ENCODE results near the gene FSCN2.

GRCh38 chr17:81540676-81541027 lies 12.5 kb downstream of the FSCN2 start:
- no peak for TF ChIP-seq CTCF (conservative IDR thresholded peaks at IDR 0.05; ENCODE audit: low read depth, low read length)
- TF ChIP-seq MAFK (IDR thresholded peaks at IDR 0.05; ENCODE audit: low read depth, low read length) = no peak
- TF ChIP-seq SMC3 (IDR thresholded peaks at IDR 0.05; ENCODE audit: low read depth, low read length) = no peak
- TF ChIP-seq CEBPB (IDR thresholded peaks at IDR 0.05; ENCODE audit: low read depth, low read length) = no peak
- no peak for TF ChIP-seq ELK1 (IDR thresholded peaks at IDR 0.05; ENCODE audit: borderline replicate concordance, low read depth, low read length)
- TF ChIP-seq RCOR1 (IDR thresholded peaks at IDR 0.05; ENCODE audit: insufficient replicate concordance, low read length) = no peak
- TF ChIP-seq POLR2A (IDR thresholded peaks at IDR 0.05; ENCODE audit: low read depth, low read length) = no peak
- no peak for TF ChIP-seq RAD21 (IDR thresholded peaks at IDR 0.05; ENCODE audit: low read length)

Data from IMR-90 (cell line).